CD4-positive, alpha-beta T cell treated with Interleukin-6 at 100 ng/mL for 8 hours (primary cell): ENCODE data around the gene CACNA1C.
"Not testable (repeated sequence)": the region's sequence is repeated elsewhere in the genome, so short reads cannot be mapped to it uniquely, and the experiment has no call there.

ENCODE experiments used
- DNase-seq: peaks from one replicate; pipeline ENCODE4 v3.0.0-alpha.2; 2020; ENCODE audit warnings: mixed read lengths, low spot score

Gene CACNA1C

DNA sequence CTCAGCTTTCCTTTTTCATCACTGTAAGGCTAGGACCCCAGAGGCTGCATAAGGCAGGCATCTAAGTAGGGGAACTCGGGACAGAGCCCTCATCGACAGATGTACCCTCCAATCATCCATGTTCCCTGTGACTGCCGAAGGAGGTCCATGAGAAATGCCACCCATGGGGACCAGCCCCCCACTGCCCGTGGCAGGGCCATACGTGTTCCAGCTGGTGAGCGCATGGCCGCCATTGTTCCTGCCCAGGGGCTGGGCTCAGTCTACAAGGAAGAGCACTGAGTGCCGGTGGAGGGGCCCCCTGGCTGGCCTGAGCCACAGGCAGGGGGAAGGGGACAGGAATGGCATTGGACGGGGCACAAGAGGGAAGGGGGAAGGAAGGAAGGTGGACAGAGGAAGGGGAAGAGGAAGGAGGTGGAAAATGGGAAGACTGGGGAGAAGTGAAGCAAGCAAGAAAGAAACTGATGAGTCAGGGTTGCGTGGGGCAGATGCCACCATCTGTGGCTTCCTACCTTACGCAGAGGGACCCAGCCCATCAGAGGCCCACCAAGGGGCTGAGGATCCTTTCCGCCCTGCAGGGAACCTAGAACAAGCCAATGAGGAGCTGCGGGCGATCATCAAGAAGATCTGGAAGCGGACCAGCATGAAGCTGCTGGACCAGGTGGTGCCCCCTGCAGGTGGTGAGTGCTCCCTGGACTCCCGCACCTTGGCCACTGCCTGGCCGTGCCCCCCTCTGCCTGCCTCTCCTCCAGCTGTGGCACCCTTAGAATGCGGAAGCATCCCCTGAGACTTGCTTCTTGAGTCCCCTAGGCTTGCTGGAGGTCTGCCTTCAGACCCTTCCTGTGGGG, 621.4 kb downstream of the CACNA1C start:
- DNase-seq: no peak

DNA sequence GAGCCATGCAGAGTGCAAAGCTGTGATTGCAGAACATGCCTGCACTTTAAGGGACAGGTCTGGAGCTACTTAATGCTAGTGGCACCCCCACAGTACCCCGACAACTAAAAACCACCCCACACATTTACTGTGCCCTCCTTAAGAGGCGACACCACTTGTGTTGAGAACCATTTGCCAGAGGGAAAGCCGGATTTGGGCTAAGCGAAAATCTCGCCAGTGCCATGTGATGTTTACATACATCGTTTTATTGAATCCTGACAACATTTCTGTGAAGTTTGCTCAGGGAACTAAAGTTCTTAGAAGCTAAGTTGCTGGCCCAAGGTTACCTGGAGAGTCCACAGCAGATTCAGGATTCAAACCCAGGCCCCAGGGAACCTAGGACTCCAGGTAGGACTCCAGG, 623.0 kb downstream of the CACNA1C start:
- DNase-seq: no peak

DNA sequence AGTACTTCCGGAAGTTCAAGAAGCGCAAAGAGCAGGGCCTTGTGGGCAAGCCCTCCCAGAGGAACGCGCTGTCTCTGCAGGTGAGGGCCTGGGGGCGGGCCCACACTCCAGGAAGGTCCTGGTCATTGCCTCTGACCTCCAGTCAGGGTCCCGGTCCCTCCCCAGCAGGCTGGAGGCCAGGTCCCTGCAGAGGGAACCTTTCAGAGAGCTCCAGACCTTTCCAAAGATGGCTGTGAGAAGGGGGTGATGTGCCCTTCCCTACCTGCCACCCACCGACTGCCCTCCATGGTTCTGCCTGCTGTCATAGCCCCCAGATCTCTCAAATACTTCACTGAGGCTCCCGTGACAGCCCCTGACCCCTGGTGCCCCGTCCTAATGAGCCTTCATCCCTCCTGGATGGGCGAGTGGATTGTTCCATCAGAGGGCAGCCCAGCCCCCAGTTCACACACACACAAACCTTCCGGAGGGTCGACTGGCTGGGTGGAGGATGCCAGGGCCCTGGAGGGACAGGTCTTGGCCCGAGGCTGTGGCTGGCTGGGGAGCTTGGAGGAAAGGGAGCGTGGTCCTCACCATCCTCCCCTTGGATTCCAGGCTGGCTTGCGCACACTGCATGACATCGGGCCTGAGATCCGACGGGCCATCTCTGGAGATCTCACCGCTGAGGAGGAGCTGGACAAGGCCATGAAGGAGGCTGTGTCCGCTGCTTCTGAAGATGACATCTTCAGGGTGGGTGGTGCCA, 624.5 kb downstream of the CACNA1C start:
- no peak for DNase-seq

DNA sequence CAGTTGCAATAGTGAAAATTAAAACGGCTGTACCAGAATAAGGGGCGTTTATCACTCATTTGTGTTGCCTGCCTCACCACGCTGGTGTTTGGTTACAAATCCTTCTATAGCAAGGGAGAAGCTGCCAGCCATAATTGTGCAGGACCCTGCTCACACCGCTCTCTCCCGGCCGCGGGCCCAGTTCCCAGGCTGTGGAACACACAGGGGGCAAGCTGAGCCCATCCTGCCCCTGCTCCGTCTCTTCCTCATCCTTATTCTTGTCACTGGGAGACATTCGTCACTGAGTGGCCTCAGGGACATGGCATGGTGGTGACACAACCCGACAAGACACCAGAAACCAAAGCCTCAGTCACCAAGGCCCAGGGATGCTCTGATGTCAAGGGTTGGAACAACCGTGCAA, 625.6 kb downstream of the CACNA1C start:
- no peak for DNase-seq

DNA sequence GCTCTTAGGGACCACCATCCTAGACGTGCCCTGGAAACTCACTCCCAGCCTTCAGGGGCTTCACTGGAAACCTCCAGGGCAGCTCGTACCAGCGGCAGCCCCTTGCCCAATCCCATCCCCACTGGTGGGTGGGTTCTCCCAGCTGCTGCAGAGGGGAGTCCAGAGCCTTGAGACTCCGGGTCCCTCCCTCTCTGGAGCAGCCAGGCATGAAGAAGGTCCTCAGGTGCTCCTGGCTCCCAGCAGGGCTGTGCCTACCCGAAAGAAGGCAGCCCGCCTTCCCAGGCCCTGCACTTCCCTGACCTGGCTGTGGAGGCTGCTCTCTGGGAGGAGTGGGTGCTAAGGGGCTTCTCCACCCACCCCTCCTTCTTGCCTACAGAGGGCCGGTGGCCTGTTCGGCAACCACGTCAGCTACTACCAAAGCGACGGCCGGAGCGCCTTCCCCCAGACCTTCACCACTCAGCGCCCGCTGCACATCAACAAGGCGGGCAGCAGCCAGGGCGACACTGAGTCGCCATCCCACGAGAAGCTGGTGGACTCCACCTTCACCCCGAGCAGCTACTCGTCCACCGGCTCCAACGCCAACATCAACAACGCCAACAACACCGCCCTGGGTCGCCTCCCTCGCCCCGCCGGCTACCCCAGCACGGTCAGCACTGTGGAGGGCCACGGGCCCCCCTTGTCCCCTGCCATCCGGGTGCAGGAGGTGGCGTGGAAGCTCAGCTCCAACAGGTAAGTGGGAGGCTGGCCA, 626.5 kb downstream of the CACNA1C start:
- no peak for DNase-seq

DNA sequence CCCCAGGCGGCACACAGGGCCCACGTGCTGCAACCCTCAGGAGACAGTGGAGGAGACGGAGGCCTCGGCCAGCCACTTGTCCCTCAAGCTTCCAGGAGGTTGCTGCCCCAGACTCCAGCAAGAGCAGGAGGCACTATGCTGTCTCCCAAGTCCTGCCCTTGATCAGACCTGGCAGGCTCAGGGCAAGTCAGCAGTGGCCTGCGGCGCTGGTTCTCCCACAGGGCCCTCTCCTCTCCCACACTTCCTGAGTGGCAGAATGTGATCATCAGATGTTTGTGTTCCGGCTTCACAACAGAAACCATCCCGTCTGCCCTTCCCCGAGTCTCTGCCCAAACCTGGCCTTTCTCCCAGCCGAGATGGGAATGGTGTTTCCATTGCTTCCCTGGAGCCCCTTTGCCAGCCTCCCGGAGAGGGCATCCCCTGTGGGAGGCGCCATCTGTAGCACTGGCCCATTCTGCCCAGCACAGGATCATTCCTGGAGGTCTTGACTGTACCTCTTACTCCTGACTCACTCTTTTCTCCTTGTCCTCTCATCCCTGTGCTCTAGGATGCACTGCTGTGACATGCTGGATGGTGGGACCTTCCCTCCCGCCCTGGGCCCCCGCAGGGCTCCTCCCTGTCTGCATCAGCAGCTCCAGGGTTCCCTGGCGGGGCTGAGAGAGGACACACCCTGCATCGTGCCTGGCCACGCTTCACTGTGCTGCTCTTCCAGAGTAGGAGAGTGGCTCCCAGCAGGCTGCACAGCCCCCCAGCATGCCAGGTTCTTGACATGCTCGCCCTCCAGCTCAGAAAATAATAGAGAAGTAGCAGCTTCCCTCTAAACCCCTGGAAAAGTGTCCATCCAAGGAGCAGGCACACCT, 627.3 kb downstream of the CACNA1C start:
- no peak for DNase-seq

DNA sequence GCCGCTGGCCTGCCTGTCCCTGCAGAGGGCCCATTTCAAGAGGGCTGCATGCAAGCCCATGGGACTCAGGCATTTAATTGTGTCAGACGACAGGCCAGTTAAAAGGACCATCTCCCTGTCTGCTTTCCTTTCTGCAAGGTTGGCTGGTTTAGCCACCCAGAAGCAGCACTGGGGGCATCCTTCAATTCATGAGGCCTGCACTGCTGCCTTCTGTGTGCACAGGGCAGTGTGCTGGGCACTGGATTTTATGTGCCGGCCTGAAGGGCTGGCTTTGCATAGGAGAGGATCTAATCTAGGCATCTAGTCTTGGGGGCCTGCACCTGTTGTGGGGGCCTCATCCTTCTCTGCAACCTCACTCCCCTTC, 627.9 kb downstream of the CACNA1C start:
- DNase-seq: no peak

DNA sequence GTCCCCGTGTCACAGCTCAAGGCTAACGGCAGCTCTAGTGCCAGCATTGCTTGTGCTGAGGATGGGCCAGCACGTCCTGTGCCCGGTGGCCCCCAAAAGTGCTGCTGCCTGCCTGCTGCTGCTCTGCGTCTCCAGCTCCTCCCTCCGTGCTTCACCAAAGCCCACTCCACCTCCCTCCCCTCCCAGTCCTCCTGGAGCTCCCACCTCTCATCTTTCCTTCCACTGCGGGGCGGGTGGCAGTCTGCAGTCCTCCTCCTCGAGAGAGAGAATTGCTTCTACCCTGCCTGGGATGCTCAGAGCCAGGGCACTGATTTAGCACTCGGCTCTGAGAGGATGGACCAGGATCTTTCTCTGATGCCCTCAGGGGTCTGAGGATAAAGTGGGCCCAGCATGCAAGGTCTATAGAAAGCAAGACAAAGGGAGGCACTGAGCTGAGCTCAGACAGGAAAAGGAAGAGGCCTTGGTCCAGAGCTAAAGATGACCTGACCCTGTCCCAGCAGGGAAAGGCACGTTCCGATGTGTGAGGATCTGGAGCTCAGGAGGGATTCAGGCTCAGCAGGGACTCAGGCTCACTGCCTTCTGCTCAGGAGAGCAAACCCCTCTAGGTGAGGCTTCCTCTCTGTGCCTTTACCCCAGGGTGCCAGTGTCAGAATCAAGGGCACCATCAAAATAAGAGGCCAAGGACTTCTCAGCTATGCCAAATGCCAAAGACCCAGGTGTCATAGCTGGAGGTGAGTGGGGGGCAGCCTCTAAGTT, 628.8 kb downstream of the CACNA1C start:
- no peak for DNase-seq

DNA sequence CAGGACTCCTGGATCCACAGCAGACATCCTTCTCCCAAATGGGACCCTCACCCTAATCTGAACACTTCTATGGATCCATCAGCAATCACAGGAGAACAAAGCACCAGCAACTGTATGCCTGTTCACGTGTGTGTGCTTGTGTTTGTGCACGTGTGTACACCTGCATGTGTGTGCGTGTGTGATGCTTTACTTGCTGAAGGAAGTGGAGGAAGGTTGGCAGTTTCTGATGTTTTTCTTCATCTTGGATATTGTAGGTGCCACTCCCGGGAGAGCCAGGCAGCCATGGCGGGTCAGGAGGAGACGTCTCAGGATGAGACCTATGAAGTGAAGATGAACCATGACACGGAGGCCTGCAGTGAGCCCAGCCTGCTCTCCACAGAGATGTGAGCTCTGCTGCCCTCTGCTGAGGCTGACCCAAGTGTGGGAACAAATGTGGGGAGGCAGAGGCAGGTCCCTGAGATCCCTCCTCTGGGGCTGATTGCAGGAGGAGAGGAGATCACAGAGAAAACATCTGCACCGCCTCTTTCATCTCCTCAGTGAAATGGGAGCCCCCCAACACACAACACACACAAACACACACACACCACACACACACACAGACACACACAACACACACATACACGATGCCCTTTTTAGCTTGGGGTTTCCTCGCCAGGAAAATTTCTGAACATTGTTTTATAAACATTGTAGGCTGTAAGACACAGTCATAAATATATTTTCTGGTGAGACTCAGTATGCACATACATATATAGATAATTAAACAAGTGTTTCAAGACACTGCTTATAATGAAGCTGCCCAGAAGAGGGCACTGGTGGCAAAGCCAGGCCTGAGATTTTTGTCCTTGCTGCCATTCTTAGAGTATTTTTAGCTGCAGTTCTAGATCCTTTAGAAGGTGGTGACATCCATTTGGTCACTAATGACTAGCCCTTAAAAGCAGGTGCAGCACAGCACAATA, 629.8 kb downstream of the CACNA1C start:
- DNase-seq: peak; percentile 51

DNA sequence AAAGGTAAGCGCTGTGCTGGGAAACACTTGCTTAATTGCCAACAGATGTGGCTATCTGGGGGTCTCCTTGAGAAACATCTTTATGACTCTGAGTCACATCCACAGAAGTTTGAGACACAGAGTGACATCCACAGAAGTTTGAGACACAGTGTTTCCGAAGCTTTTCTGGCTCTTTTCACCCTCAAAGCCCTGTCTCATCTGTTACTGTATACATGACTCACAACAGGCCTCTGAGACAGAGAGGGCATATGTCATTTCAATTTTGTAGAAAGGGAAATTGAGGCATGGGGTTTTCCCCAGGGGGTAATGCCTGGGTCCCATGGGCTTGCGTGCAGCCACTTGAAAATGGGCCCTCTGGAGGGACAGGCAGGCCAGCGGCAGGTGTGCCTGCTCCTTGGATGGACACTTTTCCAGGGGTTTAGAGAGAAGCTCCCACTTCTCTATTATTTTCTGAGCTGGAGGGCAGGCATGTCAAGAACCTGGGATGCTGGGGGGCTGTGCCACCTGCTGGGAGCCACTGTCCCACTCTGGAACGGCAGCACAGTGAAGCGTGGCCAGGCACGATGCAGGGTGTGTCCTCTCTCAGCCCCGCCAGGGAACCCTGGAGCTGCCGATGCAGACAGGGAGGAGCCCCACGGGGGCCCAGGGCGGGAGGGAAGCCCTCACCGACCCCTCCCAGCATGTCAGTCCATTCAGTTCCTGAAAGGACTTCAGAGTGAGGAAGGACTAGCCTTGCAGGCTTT, 630.7 kb downstream of the CACNA1C start:
- DNase-seq: no peak

DNA sequence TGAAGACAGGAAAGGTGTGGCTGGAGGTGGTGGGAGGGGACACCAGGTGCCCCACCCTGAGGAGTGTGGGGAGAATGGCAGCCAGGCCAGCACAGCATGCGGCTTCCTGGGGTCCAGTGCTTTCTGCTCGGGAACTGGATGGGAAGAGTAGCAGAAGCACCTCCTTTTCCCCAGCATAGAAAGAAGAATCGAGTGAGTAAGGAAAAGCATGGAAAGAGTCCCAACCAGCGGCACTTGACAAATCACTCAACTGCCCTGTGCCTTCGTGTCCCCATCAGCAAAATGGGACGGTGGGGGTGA, 631.2 kb downstream of the CACNA1C start:
- not testable (repeated sequence) for DNase-seq

DNA sequence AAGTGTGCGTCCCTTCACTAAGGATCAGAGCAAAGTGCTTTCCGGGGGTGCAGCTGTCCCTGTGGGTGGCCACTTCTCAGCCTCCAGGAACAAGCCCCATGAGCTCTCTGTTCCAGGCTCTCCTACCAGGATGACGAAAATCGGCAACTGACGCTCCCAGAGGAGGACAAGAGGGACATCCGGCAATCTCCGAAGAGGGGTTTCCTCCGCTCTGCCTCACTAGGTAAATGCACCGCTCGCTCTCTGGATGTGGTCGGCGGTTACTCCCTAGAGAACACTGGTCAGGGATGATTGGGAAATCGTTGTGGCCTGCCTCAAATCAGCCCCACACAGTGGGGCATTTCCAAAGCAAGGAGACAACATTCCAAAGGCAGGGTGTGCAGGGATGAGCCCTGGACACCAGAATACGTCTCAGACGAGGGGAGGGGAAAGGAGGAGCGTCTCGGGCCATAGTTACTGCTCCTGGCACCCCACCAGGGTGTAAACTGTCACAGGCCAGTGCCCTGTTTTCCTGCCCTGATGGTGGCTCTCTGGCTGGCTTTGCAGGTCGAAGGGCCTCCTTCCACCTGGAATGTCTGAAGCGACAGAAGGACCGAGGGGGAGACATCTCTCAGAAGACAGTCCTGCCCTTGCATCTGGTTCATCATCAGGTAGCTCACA, 633.0 kb downstream of the CACNA1C start:
- not testable (repeated sequence) for DNase-seq

DNA sequence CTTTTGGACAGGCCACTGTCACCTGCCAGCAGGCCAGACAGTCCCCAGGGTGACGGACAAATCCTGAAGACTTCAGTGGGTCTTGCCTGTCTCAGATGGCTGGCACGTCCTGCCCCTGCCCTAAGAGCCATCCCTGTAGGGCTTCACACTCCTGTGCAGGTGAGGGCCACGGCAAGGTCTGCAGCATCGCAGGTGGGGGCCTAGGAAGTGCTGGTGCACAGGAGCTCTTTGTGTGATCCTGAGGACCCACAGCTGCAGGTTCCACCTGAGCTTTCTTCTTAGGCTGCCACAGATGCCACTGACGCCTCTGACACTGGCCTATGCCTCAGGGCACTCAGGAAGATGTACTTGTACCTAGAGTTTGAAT, 633.5 kb downstream of the CACNA1C start:
- no peak for DNase-seq

DNA sequence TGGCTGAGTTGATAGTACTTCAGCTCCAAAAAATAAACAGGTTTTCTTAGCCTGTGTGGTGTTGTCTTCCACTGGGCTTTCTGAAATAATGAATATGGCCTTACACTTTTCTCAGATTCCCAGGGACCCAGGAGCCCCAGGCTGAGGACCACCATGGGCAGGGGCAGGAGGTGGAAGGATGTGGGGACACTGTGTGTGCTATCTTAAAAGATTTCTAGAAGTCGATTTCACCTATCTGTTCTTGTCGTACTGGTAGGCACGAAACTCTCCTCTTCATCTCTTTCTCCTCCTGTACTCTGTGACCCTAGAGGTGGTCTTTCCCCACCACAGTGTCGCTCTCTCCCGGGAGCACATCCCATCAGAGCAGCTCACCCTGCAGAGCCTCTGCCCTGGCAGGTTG, 634.3 kb downstream of the CACNA1C start:
- DNase-seq: no peak

DNA sequence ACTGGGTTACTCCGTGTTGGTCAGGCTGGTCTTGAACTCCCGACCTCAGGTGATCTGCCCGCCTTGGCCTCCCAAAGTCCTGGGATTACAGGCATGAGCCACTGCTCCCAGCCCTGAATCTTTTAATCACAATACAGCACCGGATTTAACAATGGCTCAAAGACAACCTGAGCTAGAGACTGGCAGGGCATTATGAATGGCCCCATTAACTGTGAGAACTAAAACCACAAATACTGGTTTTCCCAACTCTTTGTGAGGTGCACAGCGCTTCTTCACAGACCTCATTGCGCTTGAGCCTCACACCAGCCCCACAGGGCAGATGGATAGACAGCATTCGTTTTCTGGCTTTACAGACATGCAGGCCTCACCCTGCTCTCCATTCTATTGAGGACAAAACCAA, 634.9 kb downstream of the CACNA1C start:
- DNase-seq: no peak

DNA sequence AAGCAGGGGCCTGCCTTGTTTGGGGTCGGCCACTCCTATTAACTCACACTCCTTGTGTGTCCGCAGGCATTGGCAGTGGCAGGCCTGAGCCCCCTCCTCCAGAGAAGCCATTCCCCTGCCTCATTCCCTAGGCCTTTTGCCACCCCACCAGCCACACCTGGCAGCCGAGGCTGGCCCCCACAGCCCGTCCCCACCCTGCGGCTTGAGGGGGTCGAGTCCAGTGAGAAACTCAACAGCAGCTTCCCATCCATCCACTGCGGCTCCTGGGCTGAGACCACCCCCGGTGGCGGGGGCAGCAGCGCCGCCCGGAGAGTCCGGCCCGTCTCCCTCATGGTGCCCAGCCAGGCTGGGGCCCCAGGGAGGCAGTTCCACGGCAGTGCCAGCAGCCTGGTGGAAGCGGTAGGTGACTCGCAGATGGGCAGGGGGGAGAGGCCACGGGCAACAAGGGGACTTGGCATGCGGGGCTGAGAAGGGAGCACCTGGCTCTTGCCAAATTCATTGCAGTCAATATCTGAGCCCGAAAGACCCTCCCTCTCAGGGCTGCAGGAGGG, 635.7 kb downstream of the CACNA1C start:
- no peak for DNase-seq

DNA sequence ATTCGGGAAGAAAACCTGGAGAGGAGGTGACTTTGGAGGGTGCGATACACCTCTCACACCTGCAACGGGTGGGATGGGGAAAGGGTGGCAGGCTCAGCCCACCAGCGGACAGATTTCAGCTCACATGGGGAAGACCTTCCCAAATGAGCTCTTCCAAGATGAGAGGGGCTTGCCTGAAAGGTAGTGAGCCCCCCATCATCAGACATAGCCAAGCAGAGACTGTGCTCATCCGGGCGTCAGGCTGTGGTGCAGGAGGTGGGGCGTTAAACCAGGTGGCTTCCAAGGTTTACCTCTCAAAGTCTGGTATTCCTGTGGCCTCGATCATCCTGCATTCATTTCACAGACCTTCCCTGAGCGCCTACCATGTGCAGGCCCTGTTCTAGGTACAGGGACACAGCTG, 636.6 kb downstream of the CACNA1C start:
- DNase-seq: no peak

DNA sequence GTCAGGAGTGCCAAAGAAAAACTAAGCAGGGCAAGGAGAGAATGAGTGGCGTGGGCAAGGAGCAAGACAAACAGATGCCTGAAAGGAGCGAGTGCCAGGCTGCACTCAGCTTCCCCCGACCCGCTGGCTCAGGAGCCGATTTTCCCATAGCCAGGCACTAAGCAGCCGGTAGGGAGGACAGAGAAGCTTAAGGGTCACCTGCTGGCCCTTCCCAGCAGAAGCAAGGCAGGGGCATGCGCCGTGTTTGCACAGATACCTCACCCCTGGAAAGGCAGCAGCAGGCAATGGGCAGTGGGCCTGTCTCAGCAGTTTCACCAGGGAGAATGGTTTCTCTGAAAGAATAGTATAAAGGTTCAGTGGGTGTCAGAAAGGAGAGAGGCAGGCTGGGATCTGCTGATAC, 637.1 kb downstream of the CACNA1C start:
- DNase-seq: no peak
